Testis (tissue), 2 donors: ENCODE results near the gene CHST2.

Experiments
- CTCF ChIP-seq, 3 experiments: fragments of 450-650 bp in 2 of 3; fragments of 200-600 bp in 1 of 3; sonication (generic) in 1 of 3; IDR thresholded peaks; one replicate each; pipeline ENCODE4 v1.5.1; 2016 to 2019; ENCODE audit warnings: antibody characterized with exemption in 3 of 3, mild to moderate bottlenecking in 2 of 3, moderate library complexity in 1 of 3
- POLR2A ChIP-seq: fragments of 450-650 bp; IDR thresholded peaks from one replicate; pipeline ENCODE4 v1.6.1; 2017; ENCODE audit warnings: antibody characterized with exemption, mild to moderate bottlenecking, moderate library complexity

- TF ChIP-seq CTCF (IDR thresholded peaks at IDR 0.05) = no peak
- no peak for TF ChIP-seq POLR2A
Observed at GRCh38 chr3:143092191-143092590, 27.4 kb upstream of the CHST2 start.
